Stimulated activated CD8-positive, alpha-beta memory T cell treated with anti-CD3 and anti-CD28 coated beads, Interleukin-15, amount 100 ng/mL, for 48 hours (primary cell): ENCODE data around the gene TNFRSF8.

Experiments
- DNase-seq, 2 donors: peaks; one replicate each; pipeline ENCODE4 v3.0.0-alpha.2; 2020; ENCODE audit warnings: low read depth in 2 of 2

Gene TNFRSF8

GRCh38 chr1:12059722-12060464 is 3.2 kb upstream of the TNFRSF8 start:
- DNase-seq, result peak in 1 of 2 donors; percentile 39

- DNase-seq, result no peak
These were observed 2.6 kb upstream of the TNFRSF8 start for GRCh38 chr1:12060500-12060899.

GRCh38 chr1:12064073-12064969 is 1.2 kb downstream of the TNFRSF8 start:
- DNase-seq, result no peak

GRCh38 chr1:12065872-12066271 is 2.8 kb downstream of the TNFRSF8 start:
- no peak for DNase-seq

GRCh38 chr1:12067900-12068821 is 5.1 kb downstream of the TNFRSF8 start:
- DNase-seq, result peak in 1 of 2 donors; percentile 66

- DNase-seq, result no peak
These were observed 6.6 kb downstream of the TNFRSF8 start for GRCh38 chr1:12069623-12070244.

GRCh38 chr1:12071892-12072291 is 8.8 kb downstream of the TNFRSF8 start:
- DNase-seq, result no peak

- no peak for DNase-seq
These were observed 9.6 kb downstream of the TNFRSF8 start for GRCh38 chr1:12072741-12073140.

- no peak for DNase-seq
These were observed 10.7 kb downstream of the TNFRSF8 start for GRCh38 chr1:12073796-12074195.

- no peak for DNase-seq
These were observed 12.4 kb downstream of the TNFRSF8 start for GRCh38 chr1:12075195-12076114.

GRCh38 chr1:12076425-12077005 is 13.4 kb downstream of the TNFRSF8 start:
- no peak for DNase-seq

GRCh38 chr1:12078575-12078937 is 15.5 kb downstream of the TNFRSF8 start:
- no peak for DNase-seq

GRCh38 chr1:12078938-12079861 is 16.1 kb downstream of the TNFRSF8 start:
- no peak for DNase-seq

GRCh38 chr1:12080156-12080555 is 17.1 kb downstream of the TNFRSF8 start:
- DNase-seq, result no peak

GRCh38 chr1:12080773-12081556 is 17.9 kb downstream of the TNFRSF8 start:
- no peak for DNase-seq

- DNase-seq, result no peak
These were observed 18.7 kb downstream of the TNFRSF8 start for GRCh38 chr1:12081648-12082396.

- DNase-seq, result no peak
These were observed 19.9 kb downstream of the TNFRSF8 start for GRCh38 chr1:12082988-12083387.
